T47D (cell line): ENCODE measurements around the gene GINS1.
A peak's percentile ranks its signal among the peaks of the same experiment; 100 is the strongest.

Source experiments
- DNase-seq, 2 experiments: peaks; one replicate each; pipeline versions ENCODE4 v3.0.0 to v3.0.0-alpha.2; 2011 to 2012; ENCODE audit warnings: low read depth in 1 of 2, low spot score in 1 of 2
- JUND ChIP-seq: IDR thresholded peaks from 2 replicates; pipeline ENCODE4 v1.6.1; 2012; ENCODE audit warnings: low read depth
- in situ Hi-C: cut with HindIII; loops from 2 replicates; pipeline ENCODE4 v1.10.0; 2016; ENCODE audit warnings: low sequenced_read_pairs, low pct_unique_long_range_greater_than_20kb

Gene GINS1

DNA sequence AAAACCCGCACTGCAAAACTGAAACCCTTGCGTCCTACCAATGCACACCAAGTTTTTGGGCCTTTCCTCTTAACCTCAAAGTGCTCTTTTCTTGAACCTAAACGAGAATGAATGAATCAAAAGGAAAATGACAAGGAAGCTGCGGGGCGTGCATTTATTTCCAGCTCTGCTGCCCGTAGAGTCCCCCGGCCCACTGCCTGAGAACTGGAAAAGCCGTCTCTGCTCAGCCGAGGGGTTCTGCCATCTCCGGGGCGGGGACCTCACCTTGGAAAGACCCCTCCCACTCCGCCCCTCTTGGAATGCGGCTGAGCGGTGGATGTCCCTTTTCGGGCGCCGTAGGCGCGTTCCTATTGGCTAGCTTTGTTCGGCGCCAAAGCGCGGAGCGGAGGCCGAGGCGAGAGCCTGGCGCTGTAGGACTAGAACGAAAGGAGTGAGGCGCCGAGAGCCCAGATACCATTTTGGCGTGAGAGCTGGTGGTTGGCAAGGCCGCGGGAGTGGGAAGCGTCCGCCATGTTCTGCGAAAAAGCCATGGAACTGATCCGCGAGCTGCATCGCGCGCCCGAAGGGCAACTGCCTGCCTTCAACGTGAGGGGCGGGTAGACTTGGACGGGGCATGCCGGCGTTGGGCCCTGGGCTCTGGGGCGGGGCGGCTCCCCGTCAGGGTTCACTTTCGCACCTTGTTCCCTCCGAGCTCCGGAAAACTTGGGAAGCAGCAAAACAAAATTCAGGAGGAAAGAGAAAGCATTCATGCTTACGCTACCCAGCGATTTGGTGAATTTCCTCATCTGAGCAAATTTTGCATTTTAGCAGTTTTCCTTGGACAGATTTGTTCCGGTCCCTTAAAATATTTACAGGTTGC is at the start of gene GINS1:
Gene GINS1, plus strand, starts transcription at position 363 of the 859 bp plus-strand sequence. Its CDS starts 148 bp downstream, at position 511.
- no peak for TF ChIP-seq JUND
- peak; percentile 80 to 94 for DNase-seq
- in situ Hi-C loops, result no loop called here

GRCh38 chr20:25360631-25361286 is 46.7 kb upstream of the GINS1 start:
- no peak for DNase-seq
- in situ Hi-C loops, result no loop called here
- TF ChIP-seq JUND, result no peak

GRCh38 chr20:25361287-25361683 is 46.2 kb upstream of the GINS1 start:
- DNase-seq, result no peak
- no peak; the same call in 1 of the 2 replicates for TF ChIP-seq JUND
- in situ Hi-C loops, result no loop called here

DNA sequence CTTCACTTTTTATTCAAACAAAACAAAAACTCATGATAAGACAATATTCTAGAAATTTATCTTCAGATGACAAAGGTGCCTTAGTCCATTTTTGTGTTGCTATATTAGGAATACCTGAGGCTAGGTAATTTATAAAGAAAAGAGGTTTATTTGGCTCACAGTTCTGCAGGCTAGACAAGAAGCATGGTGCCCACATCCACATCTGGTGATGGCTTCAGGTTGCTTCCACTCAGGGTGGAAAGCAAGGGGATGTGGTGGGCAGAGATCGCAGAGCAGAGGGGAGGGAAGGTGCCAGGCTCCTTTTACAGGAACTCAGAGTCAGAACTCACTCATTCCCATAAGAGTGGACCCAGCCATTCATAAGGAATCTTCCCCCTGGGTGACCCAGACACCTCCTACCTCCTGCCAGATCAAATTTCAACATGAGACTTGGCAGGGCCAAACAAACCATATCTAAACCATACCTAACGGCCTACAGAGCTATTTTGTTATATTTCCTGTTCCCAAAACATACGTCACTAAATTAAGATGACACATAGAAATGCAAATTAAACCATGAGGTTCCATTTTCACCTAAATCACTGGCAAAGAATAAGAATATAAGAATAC is 43.2 kb upstream of the GINS1 start:
- in situ Hi-C loops, result no loop called here
- no peak for TF ChIP-seq JUND
- DNase-seq, result no peak

DNA sequence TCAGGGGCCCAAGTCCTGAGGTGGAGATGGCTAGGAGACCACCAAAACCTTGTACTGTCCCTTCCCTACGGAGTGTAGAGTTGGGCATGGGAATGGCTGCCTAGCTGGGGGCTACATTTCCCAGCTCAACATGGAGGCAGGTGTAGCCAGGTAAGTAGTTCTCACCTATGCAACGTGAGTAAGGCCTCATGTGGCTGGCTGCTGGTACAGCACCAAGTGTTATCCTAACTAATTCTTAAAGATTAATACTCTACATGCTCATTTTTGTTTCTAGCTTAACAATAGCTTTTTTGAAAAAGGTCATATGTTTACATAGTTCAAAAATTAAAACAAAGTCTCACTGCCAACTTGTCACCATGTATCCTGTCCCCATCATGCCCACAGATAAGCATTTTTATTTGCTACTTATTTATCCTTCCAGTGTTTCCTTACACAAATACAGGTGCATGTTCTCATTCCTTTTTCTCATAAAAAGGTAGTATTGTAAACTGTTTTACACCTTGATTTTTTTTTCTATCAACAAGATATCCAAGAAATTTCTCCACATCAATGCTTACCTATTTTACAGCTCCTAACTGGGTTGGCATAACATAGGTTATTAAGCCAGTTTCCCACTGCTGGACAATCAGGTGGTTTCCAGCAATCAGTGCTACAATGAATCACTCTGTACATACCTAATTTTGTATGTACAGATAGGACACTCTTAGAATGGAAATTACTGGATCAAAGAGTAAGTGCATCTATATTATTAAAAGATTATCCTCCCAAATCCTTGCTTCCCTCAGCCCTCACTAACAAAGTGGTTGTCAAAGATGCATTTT is 42.4 kb upstream of the GINS1 start:
- no peak for TF ChIP-seq JUND
- DNase-seq, result no peak
- in situ Hi-C loops, result no loop called here

DNA sequence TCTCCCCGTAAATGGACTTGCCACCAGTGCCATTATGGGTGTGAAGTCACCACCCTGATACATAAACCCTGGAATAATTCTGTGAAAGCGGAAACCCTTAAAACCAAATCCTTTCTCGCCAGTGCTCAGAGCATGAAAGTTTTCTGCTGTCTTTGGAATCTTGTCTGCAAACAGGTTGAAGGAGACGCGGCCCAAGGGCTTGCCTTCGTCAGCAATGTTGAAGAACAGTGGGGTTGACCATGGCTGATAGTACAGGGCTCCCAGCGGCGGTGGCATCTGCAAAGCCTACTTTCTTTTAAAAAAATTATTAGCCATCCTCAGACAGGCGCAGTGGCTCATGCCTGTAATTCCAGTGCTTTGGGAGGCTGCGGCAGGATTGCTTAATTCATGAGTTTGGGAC is 38.9 kb upstream of the GINS1 start:
- in situ Hi-C loops, result no loop called here
- DNase-seq, result no peak
- TF ChIP-seq JUND, result no peak

DNA sequence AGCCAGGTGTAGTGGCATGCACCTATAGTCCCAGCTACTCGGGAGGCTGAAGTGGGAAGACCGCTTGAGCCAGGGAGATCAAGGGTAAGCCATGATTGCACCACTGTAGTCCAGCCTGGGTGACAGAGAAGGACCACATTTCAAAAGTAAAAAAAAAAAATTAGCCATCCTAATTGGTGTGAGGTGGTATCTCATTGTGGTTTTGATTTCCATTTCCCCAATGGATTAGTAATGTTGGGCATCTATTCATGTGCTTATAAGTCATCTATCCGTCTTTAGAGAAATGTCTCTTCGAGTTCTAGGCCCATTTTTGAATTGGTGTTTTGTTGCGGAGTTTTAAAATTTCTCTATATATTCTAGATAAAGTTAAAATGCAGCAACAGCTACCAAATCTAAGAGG is 38.5 kb upstream of the GINS1 start:
- TF ChIP-seq JUND, result no peak
- in situ Hi-C loops, result no loop called here
- DNase-seq, result no peak

DNA sequence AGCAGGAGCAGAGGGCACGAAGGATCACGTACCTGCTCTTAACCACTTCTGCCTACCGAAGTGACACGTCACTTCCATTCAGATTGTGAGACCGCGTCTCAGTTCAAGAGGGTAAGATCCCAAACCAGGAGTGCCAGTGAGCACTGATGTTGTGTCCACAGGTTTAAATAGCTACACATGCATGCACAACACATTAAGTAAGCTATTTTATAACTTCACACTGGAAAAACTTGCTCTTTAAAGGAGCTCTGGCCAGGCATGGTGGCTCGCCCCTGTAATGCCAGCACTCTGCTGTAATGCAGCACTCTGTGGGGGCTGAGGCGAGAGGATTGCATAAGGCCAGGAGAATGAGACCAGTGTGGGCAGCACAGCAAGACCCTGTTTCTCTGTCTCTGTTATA is 37.9 kb upstream of the GINS1 start:
- in situ Hi-C loops, result no loop called here
- TF ChIP-seq JUND, result no peak
- DNase-seq, result no peak

GRCh38 chr20:25369971-25370370 is 37.5 kb upstream of the GINS1 start:
- no peak for TF ChIP-seq JUND
- no peak for DNase-seq
- in situ Hi-C loops, result no loop called here

GRCh38 chr20:25372584-25373336 is 34.7 kb upstream of the GINS1 start:
- TF ChIP-seq JUND, result no peak
- DNase-seq, result no peak
- in situ Hi-C loops, result no loop called here

DNA sequence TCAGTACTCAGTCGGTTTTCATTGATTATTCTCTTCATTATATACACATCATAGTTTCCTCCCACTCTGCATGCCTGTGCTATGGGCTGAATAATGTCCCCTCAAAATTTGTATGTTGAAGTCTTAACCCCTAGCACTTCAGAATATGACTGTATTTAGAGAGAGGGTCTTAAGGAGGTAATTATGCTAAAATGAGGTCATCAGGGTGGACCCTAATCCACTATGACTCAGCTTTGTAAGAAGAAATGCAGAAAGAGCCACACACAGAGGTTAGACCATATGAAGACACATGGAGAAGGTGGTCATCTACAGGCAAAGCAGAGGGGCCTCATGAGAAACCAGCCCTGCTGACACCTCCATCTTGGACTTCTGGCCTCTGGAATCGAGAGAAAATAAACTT is 32.6 kb upstream of the GINS1 start:
- TF ChIP-seq JUND, result no peak
- in situ Hi-C loops, result no loop called here
- DNase-seq, result no peak

DNA sequence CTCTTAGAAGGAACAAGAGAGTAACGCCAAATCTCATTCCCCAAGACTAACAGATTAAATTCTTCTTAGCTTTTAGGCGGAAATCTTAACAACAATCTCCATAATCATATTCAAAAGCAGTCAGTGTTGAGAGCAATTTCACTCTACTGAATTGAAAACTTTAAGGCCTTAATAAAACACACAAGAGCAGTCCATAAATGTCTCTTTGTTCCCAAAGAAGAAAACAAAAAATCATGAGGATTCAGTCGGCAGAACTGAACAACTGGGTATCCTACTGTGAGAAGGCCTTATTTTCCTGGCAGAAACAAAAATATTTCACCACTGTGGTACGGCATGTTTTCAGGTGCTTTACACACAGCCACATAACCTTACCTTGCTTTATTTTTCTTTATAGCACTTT is 31.2 kb upstream of the GINS1 start:
- in situ Hi-C loops, result no loop called here
- DNase-seq, result no peak
- TF ChIP-seq JUND, result no peak
